Right ventricle myocardium superior (tissue), 1 donor: Measurements from ENCODE around the gene SPG7. TPM values are rescaled to one million over a fixed set of nuclear protein-coding genes. Genes with fewer than 3 reads are reported as not detected.

Experiments used
- ATAC-seq: fragments of 200-7000 bp; cut with Tn5 transposase; one replicate; pipeline ENCODE4 v1.9.1; 2020; ENCODE audit warnings: mild to moderate bottlenecking; ENCODE audit not compliant: poor library complexity
- DNase-seq: peaks from one replicate; pipeline ENCODE4 v3.0.0-alpha.2; 2020
- intact Hi-C: fragments of 100-400 bp; cut with DNase I; formaldehyde crosslinking; loops from one replicate; pipeline ENCODE4 v1.11.2; 2022
- total RNA-seq: library from RNA; stranded (reverse); fragmentation: NEBNext Ultra II Directional; extraction: Animal tissue kit (Norgen Biotek cat#: 25700); gene quantifications from one replicate; pipeline ENCODE4 v1.2.1, GENCODE V29; 2021
- donor health status: DM: no; HTN: yes; CAD: no; lungs with severe emphysema.

Gene SPG7
- total RNA-seq, 1 donor from 2014 or later, result 108 TPM

- intact Hi-C loops, result no loop called here
- DNase-seq (no peak), ATAC-seq (no peak)
Observed at GRCh38 chr16:89600427-89600826, 92.2 kb downstream of the SPG7 start.

GRCh38 chr16:89600956-89601355 is 92.8 kb downstream of the SPG7 start:
- ATAC-seq (no peak), DNase-seq (no peak)
- intact Hi-C loops, result no loop called here

GRCh38 chr16:89601906-89602272 is 93.7 kb downstream of the SPG7 start:
- DNase-seq (no peak), ATAC-seq (no peak)
- intact Hi-C loops, result no loop called here

GRCh38 chr16:89602273-89602951 is 94.2 kb downstream of the SPG7 start:
- intact Hi-C loops, result no loop called here
- ATAC-seq (no peak), DNase-seq (no peak)

- intact Hi-C loops, result no loop called here
- ATAC-seq, result no peak
- no peak for DNase-seq
Observed at GRCh38 chr16:89602952-89603590, 94.9 kb downstream of the SPG7 start.

- no peak for DNase-seq
- no peak for ATAC-seq
- intact Hi-C loops, result no loop called here
Observed at GRCh38 chr16:89604764-89605163, 96.6 kb downstream of the SPG7 start.

- no peak for DNase-seq
- ATAC-seq, result no peak
Observed at GRCh38 chr16:89605186-89605970, 97.2 kb downstream of the SPG7 start.

GRCh38 chr16:89606006-89606405 is 97.8 kb downstream of the SPG7 start:
- ATAC-seq, result no peak

More at GRCh38 chr16:89605186-89605970, 97.2 kb downstream of the SPG7 start:
- intact Hi-C loops, result no loop called here

More at GRCh38 chr16:89606006-89606405, 97.8 kb downstream of the SPG7 start:
- intact Hi-C loops, result no loop called here
- DNase-seq, result no peak

Other genes starting within 250 kb of the SPG7 start
- 64.9 TPM for gene ANKRD11, start 17.8 kb upstream of the SPG7 start, total RNA-seq
- gene RPL13, start 52.3 kb downstream of the SPG7 start, total RNA-seq, result 1,044 TPM
- not detected for gene CPNE7, start 67.4 kb downstream of the SPG7 start, total RNA-seq
- gene DPEP1, start 105.2 kb downstream of the SPG7 start, total RNA-seq, result not detected
- gene CHMP1A, start 149.3 kb downstream of the SPG7 start, total RNA-seq, result 32.6 TPM
- gene SPATA33, start 149.4 kb downstream of the SPG7 start, total RNA-seq, result 1.9 TPM
- 20.7 TPM for gene CDK10, start 178.3 kb downstream of the SPG7 start, total RNA-seq
- 4.1 TPM for gene SPATA2L, start 193.3 kb downstream of the SPG7 start, total RNA-seq
- 11.2 TPM for gene VPS9D1, start 212.5 kb downstream of the SPG7 start, total RNA-seq
- 10.2 TPM for gene ZNF276, start 213.1 kb downstream of the SPG7 start, total RNA-seq